ENCODE results near the gene TIMM23. TPM values are rescaled to one million over a fixed set of nuclear protein-coding genes. Genes with fewer than 3 reads are reported as not detected.

The TIMM23 gene
- total RNA-seq, 1 donor: 62.6 TPM

- Histone ChIP-seq H2AFZ (ENCODE audit: low read length) (no peak overlapping the region), H3K27ac (ENCODE audit: low read depth, low read length) (peak overlapping the region; percentile 97), H3K79me2 (ENCODE audit: insufficient read depth, low read length) (peaks cover 92% of the 10 kb centered on the region), H3K4me3 (ENCODE audit: insufficient read depth, low read length) (peak overlapping the region; percentile 2), H3K4me2 (ENCODE audit: insufficient read depth, low read length) (peak overlapping the region; percentile 82), H3K9me3 (ENCODE audit: low read depth, low read length) (no peaks in the 10 kb centered on the region), H3K4me1 (ENCODE audit: insufficient read depth, low read length) (peaks cover 92% of the 10 kb centered on the region), H3K27me3 (ENCODE audit: insufficient read depth, low read length) (no peaks in the 10 kb centered on the region), H4K20me1 (ENCODE audit: insufficient read depth, low read length) (peaks cover 42% of the 10 kb centered on the region), H3K36me3 (ENCODE audit: insufficient read depth, low read length) (peaks cover 15% of the 10 kb centered on the region)
- DNase-seq (ENCODE audit: insufficient read length, low spot score, missing footprints): no peak
- no peak for TF ChIP-seq CTCF (IDR thresholded peaks at IDR 0.05; ENCODE audit: extremely low read depth, low read depth, low read length)
Observed at GRCh38 chr10:46019569-46020343, 47.5 kb downstream of the TIMM23 start.

GRCh38 chr10:46020344-46020657 lies 48.0 kb downstream of the TIMM23 start:
- peaks cover 40% of the 10 kb centered on the region for H4K20me1 ChIP-seq (ENCODE audit: insufficient read depth, low read length)

GRCh38 chr10:46022978-46023702 lies 50.9 kb downstream of the TIMM23 start:
- H3K79me2 ChIP-seq (ENCODE audit: insufficient read depth, low read length): peaks cover 93% of the 10 kb centered on the region
- H3K36me3 ChIP-seq (ENCODE audit: insufficient read depth, low read length): no peaks in the 10 kb centered on the region
- no peaks in the 10 kb centered on the region for H3K9me3 ChIP-seq (ENCODE audit: low read depth, low read length)
- H3K4me1 ChIP-seq (ENCODE audit: insufficient read depth, low read length): peaks cover 91% of the 10 kb centered on the region
- peaks cover 56% of the 10 kb centered on the region for H4K20me1 ChIP-seq (ENCODE audit: insufficient read depth, low read length)
- peak overlapping the region; percentile 97 for H3K27ac ChIP-seq (ENCODE audit: low read depth, low read length)
- H3K27me3 ChIP-seq (ENCODE audit: insufficient read depth, low read length): no peaks in the 10 kb centered on the region
- TF ChIP-seq CTCF (IDR thresholded peaks at IDR 0.05; ENCODE audit: extremely low read depth, low read depth, low read length): peak; percentile 23
- H3K4me3 ChIP-seq (ENCODE audit: insufficient read depth, low read length): peak overlapping the region; percentile 78
- peak; percentile 93 for DNase-seq (ENCODE audit: insufficient read length, low spot score, missing footprints)
- peak overlapping the region; percentile 87 for H2AFZ ChIP-seq (ENCODE audit: low read length)
- peak overlapping the region; percentile 82 for H3K4me2 ChIP-seq (ENCODE audit: insufficient read depth, low read length)

More at GRCh38 chr10:46020344-46020657, 48.0 kb downstream of the TIMM23 start:
- Histone ChIP-seq H3K4me2 (ENCODE audit: insufficient read depth, low read length) (peak overlapping the region; percentile 82), H3K27ac (ENCODE audit: low read depth, low read length) (peak overlapping the region; percentile 97), H3K4me3 (ENCODE audit: insufficient read depth, low read length) (no peak overlapping the region), H3K9me3 (ENCODE audit: low read depth, low read length) (no peaks in the 10 kb centered on the region), H2AFZ (ENCODE audit: low read length) (no peak overlapping the region), H3K4me1 (ENCODE audit: insufficient read depth, low read length) (peaks cover 91% of the 10 kb centered on the region), H3K36me3 (ENCODE audit: insufficient read depth, low read length) (peaks cover 10% of the 10 kb centered on the region), H3K27me3 (ENCODE audit: insufficient read depth, low read length) (no peaks in the 10 kb centered on the region), H3K79me2 (ENCODE audit: insufficient read depth, low read length) (peaks cover 93% of the 10 kb centered on the region)
- TF ChIP-seq CTCF (IDR thresholded peaks at IDR 0.05; ENCODE audit: extremely low read depth, low read depth, low read length): no peak
- DNase-seq (ENCODE audit: insufficient read length, low spot score, missing footprints): no peak

- no peak for TF ChIP-seq CTCF (IDR thresholded peaks at IDR 0.05; ENCODE audit: extremely low read depth, low read depth, low read length)
- peaks cover 58% of the 10 kb centered on the region for H4K20me1 ChIP-seq (ENCODE audit: insufficient read depth, low read length)
- peaks cover 87% of the 10 kb centered on the region for H3K4me1 ChIP-seq (ENCODE audit: insufficient read depth, low read length)
- peak overlapping the region; percentile 3 for H3K4me2 ChIP-seq (ENCODE audit: insufficient read depth, low read length)
- no peaks in the 10 kb centered on the region for H3K36me3 ChIP-seq (ENCODE audit: insufficient read depth, low read length)
- no peaks in the 10 kb centered on the region for H3K9me3 ChIP-seq (ENCODE audit: low read depth, low read length)
- DNase-seq (ENCODE audit: insufficient read length, low spot score, missing footprints): no peak
- peak overlapping the region; percentile 97 for H3K27ac ChIP-seq (ENCODE audit: low read depth, low read length)
- no peaks in the 10 kb centered on the region for H3K27me3 ChIP-seq (ENCODE audit: insufficient read depth, low read length)
- no peak overlapping the region for H3K4me3 ChIP-seq (ENCODE audit: insufficient read depth, low read length)
- H3K79me2 ChIP-seq (ENCODE audit: insufficient read depth, low read length): peaks cover 93% of the 10 kb centered on the region
- no peak overlapping the region for H2AFZ ChIP-seq (ENCODE audit: low read length)
Observed at GRCh38 chr10:46024948-46025347, 52.7 kb downstream of the TIMM23 start.

Data from osteoblast (primary cell).